Measurements from ENCODE around the gene SH3PXD2B.
A peak's percentile ranks its signal among the peaks of the same experiment; 100 is the strongest.

The SH3PXD2B gene

GRCh38 chr5:172454358-172455086 is at the start of gene SH3PXD2B:
Gene SH3PXD2B (minus strand): TSS chr5:172454525. CDS start chr5:172454352, 173 bp downstream.
- peak; percentile 29 for DNase-seq

- no peak for DNase-seq
Measured at GRCh38 chr5:172502969-172503368, 48.6 kb upstream of the SH3PXD2B start.

- no peak for DNase-seq
Measured at GRCh38 chr5:172502410-172502809, 48.1 kb upstream of the SH3PXD2B start.

- DNase-seq: no peak
Measured at GRCh38 chr5:172501708-172502320, 47.5 kb upstream of the SH3PXD2B start.

- DNase-seq: no peak
Measured at GRCh38 chr5:172499287-172499686, 45.0 kb upstream of the SH3PXD2B start.

- no peak for DNase-seq
Measured at GRCh38 chr5:172498431-172499129, 44.3 kb upstream of the SH3PXD2B start.

GRCh38 chr5:172497591-172498255 is 43.4 kb upstream of the SH3PXD2B start:
- DNase-seq: no peak

- no peak for DNase-seq
Measured at GRCh38 chr5:172496671-172497371, 42.5 kb upstream of the SH3PXD2B start.

GRCh38 chr5:172494630-172495505 is 40.5 kb upstream of the SH3PXD2B start:
- DNase-seq: no peak

GRCh38 chr5:172493906-172494305 is 39.6 kb upstream of the SH3PXD2B start:
- DNase-seq: no peak

GRCh38 chr5:172493461-172493860 is 39.1 kb upstream of the SH3PXD2B start:
- DNase-seq: no peak

- DNase-seq: no peak
Measured at GRCh38 chr5:172493002-172493401, 38.7 kb upstream of the SH3PXD2B start.

GRCh38 chr5:172492097-172492840 is 37.9 kb upstream of the SH3PXD2B start:
- no peak for DNase-seq

GRCh38 chr5:172491481-172491880 is 37.2 kb upstream of the SH3PXD2B start:
- DNase-seq: no peak

GRCh38 chr5:172490514-172491461 is 36.5 kb upstream of the SH3PXD2B start:
- no peak for DNase-seq

GRCh38 chr5:172488221-172488620 is 33.9 kb upstream of the SH3PXD2B start:
- DNase-seq: no peak

GRCh38 chr5:172487671-172488070 is 33.3 kb upstream of the SH3PXD2B start:
- DNase-seq: no peak

- DNase-seq: no peak
Measured at GRCh38 chr5:172486912-172487311, 32.6 kb upstream of the SH3PXD2B start.

GRCh38 chr5:172486451-172486850 is 32.1 kb upstream of the SH3PXD2B start:
- DNase-seq: no peak

All from stimulated activated naive CD4-positive, alpha-beta T cell treated with Interleukin-2 at 50 U/mL for 16 hours (primary cell).